HG02678 (cell line): Measurements from ENCODE around the gene ANXA2.
"Not testable (repeated sequence)": the region's sequence is repeated elsewhere in the genome, so short reads cannot be mapped to it uniquely, and the experiment has no call there.

ENCODE experiments used
- ATAC-seq: cut with Tn5 transposase; IDR thresholded peaks from one replicate; pipeline ENCODE4 v1.9.1; 2021; ENCODE audit warnings: mild to moderate bottlenecking, moderate library complexity; ENCODE audit not compliant: unreplicated experiment

Gene ANXA2

GRCh38 chr15:60411774-60412425 lies 14.1 kb upstream of the ANXA2 start:
- no peak for ATAC-seq

GRCh38 chr15:60410350-60410749 lies 12.6 kb upstream of the ANXA2 start:
- ATAC-seq, result not testable (repeated sequence)

GRCh38 chr15:60408463-60408981 lies 10.7 kb upstream of the ANXA2 start:
- ATAC-seq, result no peak

- no peak for ATAC-seq
These were observed 9.6 kb upstream of the ANXA2 start for GRCh38 chr15:60407415-60407805.

GRCh38 chr15:60406513-60407414 lies 9.0 kb upstream of the ANXA2 start:
- no peak for ATAC-seq

- ATAC-seq, result no peak
These were observed 7.6 kb upstream of the ANXA2 start for GRCh38 chr15:60405399-60405798.

- ATAC-seq, result not testable (repeated sequence)
These were observed 6.6 kb upstream of the ANXA2 start for GRCh38 chr15:60404351-60404750.

- ATAC-seq, result no peak
These were observed 3.2 kb upstream of the ANXA2 start for GRCh38 chr15:60400944-60401343.

GRCh38 chr15:60399931-60400330 lies 2.1 kb upstream of the ANXA2 start:
- no peak for ATAC-seq

- no peak for ATAC-seq
These were observed 1.6 kb upstream of the ANXA2 start for GRCh38 chr15:60399246-60399915.

- peak; percentile 74 for ATAC-seq
These were observed 621 bp downstream of the ANXA2 start for GRCh38 chr15:60396958-60397771.

GRCh38 chr15:60396560-60396957 lies 1.2 kb downstream of the ANXA2 start:
- no peak for ATAC-seq

GRCh38 chr15:60396100-60396499 lies 1.7 kb downstream of the ANXA2 start:
- ATAC-seq, result no peak

GRCh38 chr15:60395276-60396011 lies 2.3 kb downstream of the ANXA2 start:
- no peak for ATAC-seq

GRCh38 chr15:60394689-60395097 lies 3.1 kb downstream of the ANXA2 start:
- no peak for ATAC-seq

GRCh38 chr15:60392986-60393790 lies 4.6 kb downstream of the ANXA2 start:
- ATAC-seq, result no peak

- ATAC-seq, result no peak
These were observed 5.2 kb downstream of the ANXA2 start for GRCh38 chr15:60392601-60392985.

GRCh38 chr15:60391722-60392315 lies 6.0 kb downstream of the ANXA2 start:
- ATAC-seq, result no peak
